GM19099 (cell line): ENCODE measurements around the gene KLHL22.

Experiments
- POLR2A ChIP-seq: IDR thresholded peaks from 3 replicates; pipeline ENCODE4 v1.6.1; 2011; ENCODE audit warnings: low read depth; ENCODE audit not compliant: insufficient read length; ENCODE audit errors: extremely low read depth

The KLHL22 gene

DNA sequence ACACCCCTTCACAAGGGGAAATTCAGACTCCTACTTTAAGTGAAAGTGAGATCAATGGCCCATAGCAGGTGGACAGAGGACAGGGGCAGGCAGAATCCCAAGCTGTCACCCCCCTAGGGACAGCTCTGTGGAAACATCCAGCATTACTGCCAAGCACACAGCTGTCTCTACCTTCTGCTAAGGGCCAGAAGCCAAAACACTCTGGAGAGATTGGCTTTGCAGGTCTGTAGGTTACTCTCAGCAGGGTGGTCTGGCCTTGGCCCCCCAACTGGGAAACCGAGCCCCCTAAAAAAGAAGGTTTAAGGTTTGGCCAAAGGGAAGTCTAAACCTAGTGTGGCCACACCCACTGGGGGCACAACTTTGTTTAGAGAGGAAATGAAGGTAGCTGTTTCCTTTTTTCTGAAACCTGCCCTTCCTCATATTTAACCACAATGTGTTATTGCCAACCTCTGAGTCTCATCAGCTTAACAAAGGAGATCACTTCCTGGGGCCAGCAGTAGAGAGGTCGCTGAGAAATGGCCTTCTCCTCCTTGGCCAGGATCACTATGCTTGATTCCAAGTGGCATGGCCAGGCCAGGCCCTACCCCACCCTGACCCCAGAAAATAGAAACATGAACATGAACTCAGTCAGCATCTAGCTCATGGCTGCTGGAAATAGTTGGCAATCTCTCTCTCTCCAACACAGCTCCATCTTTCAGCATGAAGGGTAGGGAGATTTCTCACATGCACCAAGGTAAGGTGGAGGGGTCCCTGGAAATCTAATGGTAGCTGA lies 32.1 kb downstream of the KLHL22 start:
- no peak for TF ChIP-seq POLR2A

DNA sequence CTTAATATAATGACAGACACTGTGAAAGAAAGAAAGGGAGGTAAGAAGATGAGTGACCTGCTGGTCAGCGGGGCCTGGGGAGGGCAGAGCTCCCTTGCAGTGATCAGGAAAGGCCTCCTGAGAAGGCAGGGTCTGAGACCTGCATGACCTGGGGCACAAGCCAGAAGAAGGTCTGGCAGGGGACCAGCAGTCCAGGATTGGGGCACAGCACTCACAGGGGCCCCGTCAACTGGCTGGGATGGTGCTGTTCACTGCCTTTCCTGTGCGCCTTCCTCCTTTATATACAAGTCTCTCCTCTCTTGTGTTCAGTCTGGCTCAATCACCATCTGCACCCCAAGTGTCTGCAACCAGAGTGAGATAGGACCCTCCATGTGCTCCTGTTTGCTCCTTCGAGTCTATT lies 35.7 kb downstream of the KLHL22 start:
- TF ChIP-seq POLR2A, result no peak

DNA sequence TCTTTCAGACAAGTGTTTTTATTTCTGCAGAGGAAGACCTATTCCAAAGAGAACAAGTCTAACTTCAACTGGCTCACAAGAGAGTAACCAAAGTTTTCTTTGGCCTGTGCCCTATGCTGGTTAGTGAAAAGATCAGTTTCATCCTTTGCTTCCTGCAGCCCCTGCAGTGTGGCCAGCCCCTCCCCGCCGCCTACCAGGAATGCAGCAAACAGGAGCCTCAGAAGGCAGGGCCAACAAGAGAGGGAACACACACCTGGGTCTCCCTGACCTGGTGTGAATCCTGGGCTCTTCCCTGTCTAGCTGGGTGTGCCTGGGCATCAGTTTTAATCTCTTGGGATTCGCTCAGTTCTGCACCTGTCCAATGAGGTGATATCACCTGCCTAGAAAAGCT lies 36.4 kb downstream of the KLHL22 start:
- no peak for TF ChIP-seq POLR2A

DNA sequence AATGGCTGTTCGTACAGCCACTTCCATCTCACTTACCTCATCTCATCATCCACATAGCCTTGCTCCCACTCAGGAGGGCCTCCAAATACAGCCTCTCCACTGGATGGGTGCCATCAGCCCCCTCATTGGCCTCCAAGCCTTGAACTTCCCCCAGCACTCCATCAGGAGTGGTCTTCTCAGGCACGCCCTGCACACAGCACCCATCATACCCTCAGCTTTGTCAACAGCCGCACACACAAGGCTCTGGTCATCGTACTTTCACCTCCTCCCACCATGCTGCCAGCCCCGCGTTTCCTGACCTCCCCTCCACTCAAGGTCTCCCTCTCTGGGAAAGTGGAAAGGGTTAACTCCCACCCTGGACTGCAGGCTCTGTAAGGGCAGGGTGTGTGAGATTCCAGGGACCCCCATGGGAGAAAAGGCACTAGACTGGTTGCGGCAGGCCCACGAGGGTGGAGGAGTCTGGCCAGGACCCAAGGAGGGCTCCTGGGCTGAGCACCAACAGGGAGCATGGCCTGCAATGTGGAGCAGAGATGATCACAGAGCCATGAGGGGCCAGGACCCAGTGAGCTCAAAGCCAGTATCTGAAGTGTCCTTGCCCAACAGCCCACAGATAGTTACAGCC lies 37.0 kb downstream of the KLHL22 start:
- no peak for TF ChIP-seq POLR2A

DNA sequence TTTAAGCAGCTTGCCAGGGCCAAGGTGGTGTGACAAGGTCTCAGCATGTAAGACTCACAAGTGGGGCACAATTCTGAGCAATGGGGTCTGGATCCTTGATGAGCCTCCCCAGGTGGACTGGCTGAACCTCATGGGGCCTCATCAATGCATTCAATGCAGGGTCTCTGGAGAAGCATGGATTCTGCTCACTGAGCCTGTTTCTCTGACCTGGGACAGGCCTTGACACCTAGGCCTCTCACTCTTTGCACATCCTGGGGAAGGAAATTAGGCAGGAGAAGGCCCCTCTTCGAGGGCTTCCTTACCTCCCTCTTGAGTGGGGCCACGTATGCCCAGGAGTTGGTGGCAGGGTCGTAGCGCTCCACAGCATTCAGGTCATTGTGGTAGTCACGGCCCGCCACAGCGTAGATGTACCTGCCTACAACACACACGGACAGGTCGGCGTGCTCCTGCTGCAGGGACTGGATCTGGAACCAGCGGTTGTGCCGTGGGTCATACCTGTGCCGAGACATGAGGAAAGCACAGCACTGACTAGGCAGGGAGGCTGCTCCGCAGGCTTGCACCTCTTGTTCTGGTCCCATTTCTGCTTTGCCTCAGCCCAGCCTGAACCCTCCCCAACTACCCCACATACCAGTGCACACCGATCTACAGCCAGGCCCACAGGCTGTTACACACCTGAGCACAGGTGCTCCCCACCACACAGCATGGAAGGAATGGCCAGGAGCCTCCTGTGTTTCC lies 37.9 kb downstream of the KLHL22 start:
- TF ChIP-seq POLR2A, result no peak

DNA sequence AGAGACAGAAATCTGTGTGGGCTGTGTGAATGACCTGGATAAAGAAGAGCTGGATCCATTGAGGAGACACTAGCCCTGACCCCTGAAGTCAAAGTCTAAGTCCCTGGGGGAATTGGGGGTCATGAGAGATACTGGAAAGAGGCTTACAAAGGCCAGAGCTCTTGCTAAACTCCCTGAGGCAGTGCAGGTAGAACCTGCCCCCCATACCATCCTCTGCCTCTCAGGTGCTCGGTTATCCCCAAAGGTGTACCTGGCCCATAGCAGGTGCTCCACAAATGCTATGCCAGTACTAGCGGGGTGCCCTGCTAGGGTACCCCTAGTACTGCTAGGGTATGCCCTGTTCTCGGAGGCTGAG lies 38.9 kb downstream of the KLHL22 start:
- no peak for TF ChIP-seq POLR2A

DNA sequence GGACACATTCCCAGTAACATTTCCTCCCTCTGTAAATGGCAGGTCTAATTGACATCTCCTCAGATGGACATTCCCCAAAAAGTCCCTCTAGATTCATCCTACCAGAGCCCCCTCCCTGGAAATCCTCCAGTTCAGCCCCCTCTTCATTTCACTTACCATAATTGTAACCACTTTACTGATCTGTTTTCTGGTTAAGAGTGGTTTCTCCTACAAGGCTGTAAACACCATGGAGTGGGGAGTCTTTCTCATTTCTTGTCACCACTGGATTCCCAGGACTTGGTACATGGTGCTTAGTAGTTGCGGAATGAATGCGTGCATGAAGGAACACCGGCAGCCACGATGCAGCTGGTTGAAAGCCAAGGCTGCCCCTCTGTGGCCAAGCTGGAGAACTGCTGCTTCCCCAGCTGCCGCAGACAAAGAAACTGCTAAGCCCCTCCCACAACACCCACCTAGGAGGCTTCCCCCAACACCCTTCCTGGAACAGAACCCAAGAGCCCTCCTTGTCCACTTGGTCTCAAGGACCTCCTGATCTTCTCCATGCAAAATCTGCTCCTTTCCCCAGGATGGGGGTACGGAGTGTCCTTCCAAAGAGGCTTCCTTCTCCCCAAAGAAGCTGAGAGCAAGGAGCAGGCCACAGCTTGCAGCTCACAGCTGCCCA lies 39.4 kb downstream of the KLHL22 start:
- TF ChIP-seq POLR2A, result no peak

DNA sequence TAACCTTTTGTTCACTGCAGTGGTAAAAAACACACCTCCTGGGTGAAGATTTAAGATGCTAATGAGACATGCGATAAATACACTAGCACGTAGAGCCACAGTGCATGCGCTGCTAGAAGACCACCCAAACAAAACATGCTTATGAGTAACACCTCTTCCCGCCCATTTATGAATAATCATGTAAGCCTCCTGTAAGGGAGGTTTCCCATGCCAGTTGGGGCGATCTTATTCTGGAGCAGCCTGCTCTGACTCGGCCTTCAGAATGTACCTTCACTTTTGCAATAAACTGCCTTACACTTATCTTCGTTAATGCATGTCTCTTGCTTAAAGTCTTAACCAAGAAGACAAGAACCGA lies 39.9 kb downstream of the KLHL22 start:
- no peak for TF ChIP-seq POLR2A

DNA sequence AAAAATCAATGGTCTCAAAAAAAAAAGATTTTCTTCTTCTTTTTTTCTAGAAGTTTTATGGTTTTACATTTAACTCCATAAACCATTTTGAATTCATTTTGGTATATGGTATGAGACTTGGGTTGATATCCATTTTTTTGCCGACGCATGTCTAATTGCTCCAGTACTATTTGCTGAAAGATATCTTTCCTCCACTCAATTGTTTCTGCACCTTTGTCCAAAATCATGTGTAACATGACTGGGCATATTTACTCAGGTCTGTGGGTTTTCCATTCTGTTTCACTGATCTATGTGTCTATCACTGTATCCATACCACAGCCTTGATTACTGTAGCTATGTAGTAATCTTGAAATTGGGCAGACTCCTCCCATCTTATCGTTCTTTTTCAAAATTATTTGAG lies 42.4 kb downstream of the KLHL22 start:
- no peak for TF ChIP-seq POLR2A

DNA sequence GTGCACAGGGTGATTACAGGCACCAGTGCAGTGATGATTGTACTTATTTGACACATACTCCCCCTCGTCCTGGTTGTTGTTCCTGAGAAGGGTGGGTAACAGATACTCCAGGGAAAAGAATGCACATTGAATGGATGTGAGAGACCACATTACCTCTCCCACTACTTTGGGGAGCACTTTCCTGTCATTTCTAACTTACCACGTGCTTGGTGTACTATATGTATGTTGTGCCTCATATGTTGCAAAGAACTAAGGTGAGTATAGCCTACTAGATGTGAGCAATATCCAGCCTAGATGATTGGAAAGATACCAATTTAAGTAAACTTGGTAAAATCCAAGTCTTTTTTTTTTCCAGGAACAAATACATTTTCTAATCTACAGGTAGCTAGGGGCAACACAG lies 43.7 kb downstream of the KLHL22 start:
- no peak for TF ChIP-seq POLR2A

DNA sequence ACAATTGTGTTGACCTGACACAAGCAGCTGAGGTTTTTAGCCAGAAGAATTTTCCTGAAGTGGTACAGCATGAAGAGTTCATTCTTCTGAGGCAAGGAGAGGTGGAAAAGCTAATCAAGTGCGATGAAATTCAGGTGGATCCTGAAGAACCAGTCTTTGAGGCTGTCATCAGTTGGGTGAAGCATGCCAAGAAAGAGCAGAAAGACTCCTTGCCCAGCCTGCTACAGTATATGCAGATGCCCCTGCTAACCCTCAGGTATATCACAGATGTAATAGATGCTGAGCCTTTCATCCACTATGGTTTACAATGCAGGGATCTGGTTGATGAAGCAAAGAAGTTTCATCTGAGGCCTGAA lies 45.1 kb downstream of the KLHL22 start:
- no peak for TF ChIP-seq POLR2A

DNA sequence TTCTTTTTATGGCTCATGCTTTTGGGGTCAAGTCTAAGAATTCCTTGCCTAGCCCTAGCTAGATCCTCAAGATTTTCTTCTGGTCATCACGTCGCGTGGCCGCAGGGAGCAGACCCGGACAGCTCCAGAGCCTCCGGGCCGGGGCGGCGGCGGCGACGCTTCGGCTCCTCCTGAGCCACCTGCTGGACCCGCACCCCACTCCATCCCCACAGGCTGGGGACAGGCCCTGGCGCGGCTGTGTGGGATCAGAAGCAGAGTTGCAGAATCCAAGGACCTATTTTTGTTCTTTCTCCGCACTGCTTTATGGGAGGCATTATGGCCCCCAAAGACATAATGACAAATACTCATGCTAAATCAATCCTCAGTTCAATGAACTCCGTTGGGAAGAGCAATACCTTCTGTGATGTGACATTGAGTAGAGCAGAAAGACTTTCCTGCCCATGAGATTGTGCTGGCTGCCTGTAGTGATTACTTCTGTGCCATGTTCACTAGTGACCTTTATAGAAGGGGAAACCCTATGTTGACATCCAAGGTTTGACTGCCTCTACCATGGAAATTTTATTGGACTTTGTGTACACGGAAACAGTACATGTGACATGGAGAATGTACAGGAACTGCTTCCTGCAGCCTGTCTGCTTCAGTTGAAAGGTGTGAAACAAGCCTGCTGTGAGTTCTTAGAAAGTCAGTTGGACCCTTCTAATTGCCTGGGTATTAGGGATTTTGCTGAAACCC lies 45.6 kb downstream of the KLHL22 start:
- no peak for TF ChIP-seq POLR2A

DNA sequence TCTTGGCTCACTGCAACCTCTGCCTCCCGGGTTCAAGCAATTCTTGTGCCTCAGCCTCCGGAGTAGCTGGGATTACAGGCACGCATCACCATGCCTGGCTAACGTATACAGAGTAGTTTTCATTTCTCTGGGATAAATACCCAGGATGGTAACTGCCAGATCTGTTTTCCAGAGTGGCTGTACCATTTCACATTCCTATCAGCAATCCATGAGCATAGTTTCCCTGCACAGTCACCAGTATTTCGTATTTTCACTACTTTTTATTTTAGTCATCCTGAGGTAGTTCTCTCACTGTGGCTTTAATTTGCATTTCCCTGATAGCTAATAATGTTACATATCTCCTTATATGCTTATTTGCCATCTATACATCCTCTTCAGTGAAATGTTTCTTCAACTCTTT lies 47.0 kb downstream of the KLHL22 start:
- TF ChIP-seq POLR2A, result no peak

DNA sequence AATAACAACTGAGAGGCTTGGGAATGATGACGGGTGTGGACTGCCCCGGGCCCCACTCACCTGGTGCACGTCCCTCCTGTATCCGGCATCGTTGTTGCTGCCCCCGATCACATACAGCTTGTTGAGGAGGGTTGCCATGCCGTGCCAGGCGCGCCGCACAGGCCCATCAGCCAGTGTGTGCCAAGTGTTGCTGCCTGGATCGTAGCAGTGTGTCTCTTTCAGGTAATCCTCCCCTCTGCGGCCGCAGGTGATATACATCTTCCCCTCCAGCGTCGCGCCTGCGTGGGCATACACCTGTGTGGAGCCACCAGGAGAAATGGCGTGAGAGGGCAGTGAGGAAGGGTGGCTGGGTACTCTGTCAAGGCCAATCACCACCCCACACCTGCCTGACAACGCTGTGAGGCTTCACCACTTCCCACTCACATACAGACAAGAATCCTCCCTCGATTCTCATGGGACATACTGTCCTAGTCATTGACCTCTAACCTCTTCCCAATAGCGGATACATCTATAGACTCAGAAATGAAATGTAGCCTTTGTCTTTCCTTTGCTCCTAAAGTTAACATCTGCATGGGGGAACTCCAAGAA lies 49.1 kb downstream of the KLHL22 start:
- TF ChIP-seq POLR2A, result no peak

DNA sequence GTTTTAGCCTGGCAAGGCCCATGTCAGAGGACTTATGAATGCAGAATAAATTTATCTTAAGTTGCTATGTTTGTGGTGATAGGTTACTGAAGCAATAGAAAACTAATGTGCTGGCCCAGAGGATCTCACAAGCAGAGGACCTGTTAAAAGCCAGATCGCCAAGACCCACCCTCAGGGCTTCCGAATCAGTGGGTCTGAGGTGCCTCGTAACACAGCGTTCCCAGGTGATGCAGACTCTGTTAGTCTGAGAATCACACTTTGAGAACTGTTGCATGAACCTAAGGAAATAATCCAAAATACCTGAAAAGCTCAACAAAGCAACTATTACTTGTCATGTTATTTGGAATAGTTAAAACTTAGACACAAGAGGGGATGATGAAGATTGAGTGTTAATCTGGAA lies 51.3 kb downstream of the KLHL22 start:
- TF ChIP-seq POLR2A, result no peak
